ENCODE data around the gene KRT80.
"Not testable (repeated sequence)": the region's sequence is repeated elsewhere in the genome, so short reads cannot be mapped to it uniquely, and the experiment has no call there.

Gene KRT80

GRCh38 chr12:52191841-52192791, at the start of gene KRT80:
KRT80 (minus strand) TSS chr12:52192014; CDS start chr12:52191902, 112 bp downstream.
- no peak for DNase-seq (ENCODE audit: low read depth in 2 of 3, low spot score in 2 of 3)

DNA sequence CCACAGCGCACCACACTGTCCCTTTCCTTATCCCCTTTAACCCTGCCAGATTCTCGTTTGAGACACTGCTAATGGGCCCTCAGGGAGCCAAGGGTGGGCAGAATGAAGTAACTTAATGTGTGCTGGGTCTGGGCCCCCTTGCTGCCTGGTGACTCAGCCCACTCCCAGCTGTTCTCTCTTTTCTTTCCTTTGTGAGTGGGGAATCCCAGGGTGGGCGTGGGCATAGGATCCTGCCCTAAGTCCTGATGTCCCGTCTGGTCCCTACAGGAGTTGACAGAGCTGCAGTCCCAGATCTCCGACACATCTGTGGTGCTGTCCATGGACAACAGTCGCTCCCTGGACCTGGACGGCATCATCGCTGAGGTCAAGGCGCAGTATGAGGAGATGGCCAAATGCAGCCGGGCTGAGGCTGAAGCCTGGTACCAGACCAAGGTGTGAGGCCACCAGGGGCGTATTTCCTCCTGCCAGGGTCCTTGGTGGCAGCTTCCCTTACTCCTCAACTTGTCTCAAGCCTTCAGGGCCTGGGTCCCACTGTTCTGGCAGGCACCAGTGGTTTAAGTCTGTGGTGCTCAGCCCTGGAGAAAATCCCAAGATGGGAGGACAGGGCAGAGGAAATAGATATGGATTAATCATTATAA, 49.5 kb upstream of the KRT80 start:
- no peak for DNase-seq (ENCODE audit: low read depth in 2 of 3, low spot score in 2 of 3)

DNA sequence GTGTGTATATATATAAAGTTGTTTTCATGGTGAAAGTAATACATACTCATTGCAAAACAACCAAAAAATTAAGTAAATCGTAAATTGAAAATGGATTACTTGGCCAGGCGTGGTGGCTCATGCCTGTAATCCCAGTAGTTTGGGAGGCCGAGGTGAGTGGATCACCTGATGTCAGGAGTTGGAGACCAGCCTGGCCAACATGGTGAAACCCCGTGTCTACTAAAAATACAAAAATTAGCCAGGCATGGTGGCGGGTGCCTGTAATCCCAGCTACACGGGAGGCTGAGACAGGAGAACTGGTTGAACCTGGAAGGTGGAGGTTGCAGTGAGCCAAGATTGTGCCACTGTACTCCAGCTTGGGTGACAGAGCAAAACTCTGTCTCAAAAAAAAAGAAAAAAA, 48.4 kb upstream of the KRT80 start:
- not testable (repeated sequence) for DNase-seq (ENCODE audit: low read depth in 2 of 3, low spot score in 2 of 3)

DNA sequence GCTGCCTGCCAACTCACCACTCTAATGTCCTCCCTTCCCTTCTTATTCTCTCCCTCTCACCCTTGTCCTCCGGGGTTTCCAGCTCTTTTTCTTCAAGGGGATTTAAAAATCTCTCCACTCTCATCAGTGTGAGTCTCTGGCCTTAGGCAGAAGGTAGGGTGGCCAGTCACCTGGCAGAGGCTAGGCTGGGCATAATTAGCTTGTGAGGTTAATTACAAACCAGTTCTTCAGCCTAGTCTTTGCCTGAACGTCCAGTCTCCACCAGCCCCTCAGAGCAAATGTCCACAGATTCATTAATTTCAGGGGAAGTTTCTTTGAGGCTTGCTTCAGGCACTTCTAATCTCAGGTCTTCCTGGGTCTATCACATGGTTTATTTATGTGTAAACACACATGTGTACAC, 48.0 kb upstream of the KRT80 start:
- DNase-seq (ENCODE audit: low read depth in 2 of 3, low spot score in 2 of 3): no peak

- DNase-seq (ENCODE audit: low read depth in 2 of 3, low spot score in 2 of 3): no peak
These were observed 47.3 kb upstream of the KRT80 start for GRCh38 chr12:52238916-52239646.

DNA sequence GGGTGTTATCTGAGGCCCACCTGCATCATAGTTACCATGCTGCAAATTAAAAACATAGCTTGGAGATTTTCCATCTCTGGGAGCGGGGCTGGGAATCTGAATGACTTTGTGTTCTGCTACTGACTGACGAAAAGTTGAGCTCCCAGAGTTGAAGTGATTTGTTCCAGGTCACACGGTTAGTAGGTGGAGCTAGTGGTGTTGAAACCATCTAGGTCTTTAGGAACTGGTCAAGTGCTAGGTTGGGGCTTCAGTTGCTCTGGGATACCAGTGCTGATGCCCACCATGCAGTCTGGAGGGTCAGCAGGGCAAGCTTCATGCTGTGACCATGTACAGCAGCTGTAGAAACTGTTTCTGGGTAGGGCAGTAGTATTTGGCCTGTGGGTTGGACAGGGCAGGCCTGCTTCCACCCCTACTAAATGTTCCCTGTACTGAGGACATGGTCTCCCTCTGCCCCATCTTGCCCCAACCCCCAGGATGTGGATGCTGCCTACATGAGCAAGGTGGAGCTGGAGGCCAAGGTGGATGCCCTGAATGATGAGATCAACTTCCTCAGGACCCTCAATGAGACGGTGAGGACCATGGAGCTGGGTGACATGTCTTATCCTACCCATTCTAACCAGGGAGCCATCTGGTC, 46.5 kb upstream of the KRT80 start:
- no peak for DNase-seq (ENCODE audit: low read depth in 2 of 3, low spot score in 2 of 3)

DNA sequence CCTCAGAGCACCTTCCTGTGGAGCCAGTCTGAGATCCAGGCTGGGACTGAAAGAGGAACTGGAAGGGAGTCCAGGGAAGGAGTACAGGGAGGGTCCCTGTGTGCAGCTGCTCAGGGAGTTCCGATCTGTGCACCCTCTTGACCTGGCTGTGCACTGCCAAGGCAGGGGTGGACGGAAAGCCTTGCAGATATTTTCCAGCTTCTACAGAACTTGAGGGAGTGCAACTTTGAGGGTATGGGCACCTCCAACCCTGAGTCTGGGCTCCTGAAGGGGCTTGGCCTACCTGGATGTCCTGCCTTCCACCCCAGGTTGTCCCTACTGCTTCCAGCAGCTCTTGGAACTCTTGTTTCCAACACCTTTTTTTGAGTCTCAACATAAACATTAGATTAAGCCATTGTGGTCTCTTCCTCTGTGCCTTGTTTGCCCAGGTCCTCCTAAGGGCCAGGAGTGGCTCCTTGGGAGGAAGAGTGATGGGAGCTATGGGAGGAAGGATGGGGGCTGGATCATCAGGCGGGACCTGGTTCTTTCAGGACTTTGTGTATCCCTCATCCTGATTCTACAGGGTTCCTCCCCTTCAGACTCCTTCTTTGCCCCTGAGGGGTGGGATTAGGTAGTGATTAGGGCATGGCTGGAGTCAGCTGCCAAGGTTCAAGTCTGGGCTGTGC, 44.7 kb upstream of the KRT80 start:
- DNase-seq (ENCODE audit: low read depth in 2 of 3, low spot score in 2 of 3): no peak

DNA sequence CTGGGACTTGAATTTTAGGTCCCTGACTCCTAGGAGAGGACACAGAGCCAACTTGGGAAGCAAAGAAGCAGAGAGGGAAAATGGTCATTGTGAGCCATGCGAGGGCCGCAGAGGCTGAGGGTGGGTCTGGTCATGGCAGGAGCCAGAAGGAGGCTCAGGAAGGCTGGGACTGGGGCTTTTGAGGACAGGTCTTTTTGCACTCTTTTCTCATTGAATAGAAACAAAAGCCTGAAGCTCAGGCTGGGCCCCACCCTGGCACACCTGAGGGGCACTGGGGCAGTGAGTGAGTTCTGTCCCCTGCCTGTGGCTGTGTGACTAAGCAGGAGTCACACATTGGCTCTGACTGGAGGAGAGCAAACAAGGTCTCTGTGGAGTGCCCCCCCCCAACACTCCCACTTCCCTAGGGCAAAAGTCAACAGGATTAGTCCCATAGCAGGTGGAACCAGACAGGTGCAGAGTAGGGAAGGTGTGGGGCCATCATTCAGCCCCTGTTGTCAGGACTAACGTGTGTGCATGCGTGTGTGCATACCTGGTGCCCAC, 44.1 kb upstream of the KRT80 start:
- no peak for DNase-seq (ENCODE audit: low read depth in 2 of 3, low spot score in 2 of 3)

- DNase-seq (ENCODE audit: low read depth in 2 of 3, low spot score in 2 of 3): no peak
These were observed 43.4 kb upstream of the KRT80 start for GRCh38 chr12:52235001-52235764.

DNA sequence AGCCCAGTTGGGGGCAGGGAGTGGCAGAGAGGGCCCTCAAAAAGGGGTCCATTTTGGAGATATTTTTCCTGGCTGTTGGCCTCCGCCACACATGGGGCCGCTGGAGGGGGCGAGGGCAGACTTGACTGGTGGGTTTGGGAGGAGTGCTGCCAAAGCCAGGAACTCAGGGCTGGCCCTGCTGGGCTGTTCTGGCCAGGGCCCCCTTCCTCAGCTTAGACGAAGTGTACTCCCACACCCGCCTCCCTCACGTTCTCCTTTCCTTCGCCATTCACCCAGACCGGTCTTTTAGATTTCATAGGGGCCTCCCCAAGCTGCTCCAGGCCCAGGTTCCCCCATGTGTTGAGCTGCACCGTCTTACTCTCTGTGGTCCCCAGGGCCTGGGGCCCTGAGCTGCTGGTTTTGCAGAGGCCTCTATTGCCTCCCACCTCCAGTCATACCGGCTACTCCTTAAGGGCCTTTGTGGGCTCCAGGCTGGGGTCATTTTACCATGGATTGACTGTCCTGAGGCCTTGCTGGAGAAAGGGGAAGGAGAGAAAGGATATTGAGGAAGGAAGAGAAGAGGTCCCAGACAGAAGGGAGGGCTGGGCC, 42.5 kb upstream of the KRT80 start:
- DNase-seq (ENCODE audit: low read depth in 2 of 3, low spot score in 2 of 3): no peak

DNA sequence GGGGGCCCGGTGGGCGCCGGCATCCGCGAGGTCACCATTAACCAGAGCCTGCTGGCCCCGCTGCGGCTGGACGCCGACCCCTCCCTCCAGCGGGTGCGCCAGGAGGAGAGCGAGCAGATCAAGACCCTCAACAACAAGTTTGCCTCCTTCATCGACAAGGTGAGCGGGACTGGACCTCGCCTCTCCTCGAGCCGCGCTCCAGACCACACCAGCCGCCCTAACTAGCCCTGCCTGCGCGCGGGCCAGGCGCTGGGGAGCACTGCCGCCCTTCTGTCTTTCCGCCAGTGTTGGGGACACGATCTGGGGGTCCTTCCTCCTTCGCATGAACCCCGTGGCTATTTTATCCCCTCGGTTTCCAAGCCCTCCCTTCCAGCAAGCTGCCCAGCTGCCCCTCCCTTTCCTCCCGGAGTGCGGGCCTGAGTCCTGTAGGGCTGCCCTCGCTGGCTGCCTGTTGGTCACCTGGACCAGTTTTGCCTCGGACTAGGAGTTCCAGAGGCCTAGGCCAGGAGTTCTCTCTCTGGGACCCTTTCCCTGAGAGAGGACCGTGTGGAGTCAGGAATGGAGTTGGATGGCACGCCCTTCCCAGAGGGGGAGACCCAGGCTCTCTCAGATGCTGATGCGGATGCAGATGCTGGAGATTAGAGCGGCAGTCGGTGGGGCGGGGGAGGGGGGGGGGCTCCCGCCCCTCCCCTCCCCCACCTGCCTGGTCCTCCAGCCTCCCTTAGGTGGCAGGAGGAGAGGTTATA, 41.8 kb upstream of the KRT80 start:
- no peak for DNase-seq (ENCODE audit: low read depth in 2 of 3, low spot score in 2 of 3)

DNA sequence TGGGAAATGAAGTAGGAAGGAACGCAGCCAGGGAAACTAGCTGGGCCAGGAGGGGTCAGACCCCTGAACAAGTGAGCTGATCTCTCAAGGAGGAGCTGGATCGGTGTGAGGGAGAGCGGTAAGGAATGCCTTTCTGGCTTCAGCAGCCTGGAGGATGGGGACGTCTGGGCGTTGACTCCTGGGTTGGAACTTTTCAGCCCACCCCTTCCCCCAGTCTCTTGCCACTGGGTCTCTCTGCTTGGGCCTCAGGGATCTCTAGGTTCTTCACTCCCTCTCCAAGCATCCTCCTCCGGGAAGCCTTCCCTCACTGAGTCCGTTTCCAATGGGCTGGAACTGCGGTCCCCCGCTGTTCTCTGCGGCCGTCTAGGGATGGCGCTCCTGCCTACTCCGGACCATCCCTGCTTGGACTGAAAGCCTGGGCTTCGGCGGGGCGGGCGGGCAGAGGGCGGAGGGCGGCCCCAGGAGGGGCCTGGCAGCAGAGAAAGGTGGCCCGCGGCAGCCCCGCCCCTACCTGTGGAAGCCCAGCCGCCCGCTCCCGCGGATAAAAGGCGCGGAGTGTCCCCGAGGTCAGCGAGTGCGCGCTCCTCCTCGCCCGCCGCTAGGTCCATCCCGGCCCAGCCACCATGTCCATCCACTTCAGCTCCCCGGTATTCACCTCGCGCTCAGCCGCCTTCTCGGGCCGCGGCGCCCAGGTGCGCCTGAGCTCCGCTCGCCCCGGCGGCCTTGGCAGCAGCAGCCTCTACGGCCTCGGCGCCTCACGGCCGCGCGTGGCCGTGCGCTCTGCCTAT, 41.1 kb upstream of the KRT80 start, which contains the start of gene KRT7:
Gene KRT7 (plus strand): TSS at position 570 of the 788 bp plus-strand sequence. CDS start 54 bp downstream, at position 624.
- no peak for DNase-seq (ENCODE audit: low read depth in 2 of 3, low spot score in 2 of 3)

DNA sequence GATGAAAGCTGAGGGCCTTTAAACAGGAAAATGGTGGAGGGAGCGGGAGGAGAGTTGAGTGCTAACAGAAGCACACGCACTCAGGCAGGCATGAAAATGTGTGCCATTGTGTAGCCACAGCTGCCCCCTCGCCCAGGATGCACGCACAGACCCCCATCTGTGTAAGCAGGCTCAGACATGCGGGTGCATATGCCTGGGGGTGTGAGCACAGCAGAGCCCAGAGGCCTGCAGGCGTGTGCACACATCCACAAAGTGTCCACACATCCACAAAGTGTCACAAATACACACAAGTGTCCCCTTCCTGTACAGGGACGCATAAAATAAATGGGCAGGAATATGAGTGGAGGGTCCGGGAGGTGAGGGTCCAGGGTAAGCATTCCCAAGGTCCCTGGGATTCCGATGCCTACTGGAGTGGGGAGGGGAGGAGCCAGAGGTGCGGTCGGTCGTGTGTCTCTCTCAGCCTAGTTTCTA, 40.4 kb upstream of the KRT80 start:
- no peak for DNase-seq (ENCODE audit: low read depth in 2 of 3, low spot score in 2 of 3)

DNA sequence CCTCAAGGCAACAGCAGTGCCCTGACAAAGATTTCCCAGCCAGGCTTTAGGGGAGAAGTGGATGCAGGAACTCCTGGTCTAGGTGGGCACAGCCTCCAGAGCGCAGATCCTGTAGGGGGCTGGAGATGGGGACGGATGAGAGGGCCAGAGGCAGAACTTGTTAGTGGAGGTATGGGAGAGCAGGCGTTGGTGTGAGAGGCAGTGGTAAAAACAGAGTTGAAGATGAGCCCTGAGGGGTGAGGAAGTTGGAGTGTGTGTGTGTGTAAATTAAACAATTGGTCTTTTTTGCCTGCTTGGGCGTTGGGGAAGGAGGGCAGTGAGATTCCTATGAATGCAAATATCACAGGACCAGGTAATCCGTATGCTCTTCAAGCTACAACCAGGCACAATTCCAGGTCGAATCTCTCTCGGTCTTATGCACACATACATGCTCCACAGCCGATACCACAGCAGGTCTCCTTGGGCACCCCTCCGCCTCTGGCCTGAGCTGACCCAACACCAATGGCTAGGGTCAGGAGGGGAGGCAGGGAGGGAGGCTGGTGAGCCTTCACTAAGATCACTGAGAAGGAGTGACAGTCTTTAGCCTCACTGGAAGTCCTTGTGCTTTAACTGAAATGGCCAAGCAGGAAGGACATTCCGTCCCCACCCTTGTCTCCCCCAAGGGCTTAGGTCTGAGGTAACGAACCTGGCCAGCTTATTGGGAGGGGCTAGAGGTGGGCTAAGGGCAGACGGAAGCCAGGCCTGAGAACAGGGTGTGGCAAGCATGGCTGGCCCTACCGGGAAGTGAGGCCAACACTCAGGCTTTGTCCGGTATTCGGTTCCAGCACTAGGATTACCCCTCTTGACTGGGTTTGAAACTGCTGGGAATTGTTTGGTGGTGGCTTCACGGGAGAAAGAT, 39.7 kb upstream of the KRT80 start:
- no peak for DNase-seq (ENCODE audit: low read depth in 2 of 3, low spot score in 2 of 3)

- DNase-seq (ENCODE audit: low read depth in 2 of 3, low spot score in 2 of 3): no peak
These were observed 38.8 kb upstream of the KRT80 start for GRCh38 chr12:52230364-52231281.

Data from activated CD8-positive, alpha-beta memory T cell treated with anti-CD3 and anti-CD28 coated beads for 48 hours (primary cell).